ENCODE data around the gene EPHX1.
"Not testable (repeated sequence)": the region's sequence is repeated elsewhere in the genome, so short reads cannot be mapped to it uniquely, and the experiment has no call there.

The EPHX1 gene

DNA sequence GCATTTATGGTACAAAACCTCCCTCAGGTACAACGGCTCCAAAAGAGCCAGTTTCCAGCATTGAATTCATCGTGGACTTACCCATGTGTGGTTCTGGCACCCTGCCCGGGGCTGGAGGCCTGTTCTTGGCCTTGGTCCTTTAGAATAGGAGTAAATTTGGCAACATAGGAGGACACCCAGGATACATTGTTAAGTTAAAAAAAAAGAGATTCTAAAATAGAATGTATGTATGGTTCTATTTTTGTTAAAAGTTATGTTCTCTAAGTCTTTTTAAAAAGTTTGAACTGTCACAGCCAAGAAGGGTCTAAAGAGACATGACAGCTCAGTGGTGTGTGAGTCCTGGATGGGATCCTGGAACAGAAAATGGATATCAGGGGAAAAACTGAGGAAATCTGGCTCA lies 25.9 kb downstream of the EPHX1 start:
- no peaks in the 10 kb centered on the region for H3K4me1 ChIP-seq (ENCODE audit: control insufficient read depth, low read depth, low read length)
- no peak overlapping the region for H3K56ac ChIP-seq (ENCODE audit: low read length)
- H4K5ac ChIP-seq (ENCODE audit: low read length): no peak overlapping the region
- no peak overlapping the region for H3K9ac ChIP-seq (ENCODE audit: low read length)
- H2BK5ac ChIP-seq (ENCODE audit: low read length): no peak overlapping the region
- no peaks in the 10 kb centered on the region for H3K79me2 ChIP-seq (ENCODE audit: control insufficient read depth, insufficient read depth, low read length)
- H3K4ac ChIP-seq (ENCODE audit: low read depth, low read length): no peak overlapping the region
- no peak overlapping the region for H2BK120ac ChIP-seq (ENCODE audit: low read depth, low read length)
- DNase-seq: no peak
- no peak overlapping the region for H3K23ac ChIP-seq (ENCODE audit: low read length)
- H2BK15ac ChIP-seq (replicated peaks; ENCODE audit: low read depth): no peak overlapping the region
- peaks cover 13% of the 10 kb centered on the region for H3K36me3 ChIP-seq (ENCODE audit: control insufficient read depth, insufficient read depth, low read length)
- no peak overlapping the region for H3K4me2 ChIP-seq (ENCODE audit: low read length)
- H3K27me3 ChIP-seq (ENCODE audit: insufficient read depth, low read length, poor library complexity): no peaks in the 10 kb centered on the region
- H3K4me3 ChIP-seq (ENCODE audit: low read length): no peak overlapping the region
- no peak overlapping the region for H3K27ac ChIP-seq (ENCODE audit: low read depth, low read length)
- H4K8ac ChIP-seq (ENCODE audit: low read depth, low read length): no peak overlapping the region
- H3K79me1 ChIP-seq (ENCODE audit: low read length): no peaks in the 10 kb centered on the region
- WGBS (ENCODE audit: extremely low coverage, insufficient coverage, low lambda C conversion rate): no CpG with 5 or more reads among the region's 3 CpGs
- H3K18ac ChIP-seq (ENCODE audit: low read length): no peak overlapping the region
- no peak overlapping the region for H2AK5ac ChIP-seq (ENCODE audit: low read length)

DNA sequence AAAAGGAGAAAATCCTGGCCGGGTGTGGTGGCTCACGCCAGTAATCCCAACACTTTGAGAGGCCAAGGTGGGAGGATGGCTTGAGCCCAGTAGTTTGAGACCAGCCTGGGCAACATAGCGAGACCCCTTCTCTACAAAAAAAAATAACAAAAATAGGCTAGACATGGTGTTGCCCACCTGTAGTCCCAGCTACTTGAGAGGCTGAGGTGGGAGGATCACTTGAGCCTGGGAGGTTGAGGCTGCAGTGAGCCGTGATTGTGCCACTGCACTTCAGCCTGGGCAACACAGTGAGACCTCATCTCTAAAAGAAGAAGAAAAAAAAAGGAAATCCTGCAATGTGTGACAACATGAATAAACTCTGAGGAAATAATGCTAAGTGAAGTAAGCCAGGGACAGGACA lies 26.4 kb downstream of the EPHX1 start:
- H3K4me3 ChIP-seq (ENCODE audit: low read length); H3K18ac ChIP-seq (ENCODE audit: low read length); H4K8ac ChIP-seq (ENCODE audit: low read depth, low read length); DNase-seq; H3K9ac ChIP-seq (ENCODE audit: low read length); H3K4me2 ChIP-seq (ENCODE audit: low read length); H3K79me1 ChIP-seq (ENCODE audit: low read length); H3K4me1 ChIP-seq (ENCODE audit: control insufficient read depth, low read depth, low read length); H2BK15ac ChIP-seq (replicated peaks; ENCODE audit: low read depth); H2AK5ac ChIP-seq (ENCODE audit: low read length); H3K23ac ChIP-seq (ENCODE audit: low read length); H2BK5ac ChIP-seq (ENCODE audit: low read length); H3K27ac ChIP-seq (ENCODE audit: low read depth, low read length); H3K27me3 ChIP-seq (ENCODE audit: insufficient read depth, low read length, poor library complexity); H2BK120ac ChIP-seq (ENCODE audit: low read depth, low read length); H4K5ac ChIP-seq (ENCODE audit: low read length); H3K79me2 ChIP-seq (ENCODE audit: control insufficient read depth, insufficient read depth, low read length); H3K4ac ChIP-seq (ENCODE audit: low read depth, low read length); H3K56ac ChIP-seq (ENCODE audit: low read length): not testable (repeated sequence)
- peaks cover 14% of the 10 kb centered on the region for H3K36me3 ChIP-seq (ENCODE audit: control insufficient read depth, insufficient read depth, low read length)
- no CpG with 5 or more reads among the region's 4 CpGs for WGBS (ENCODE audit: extremely low coverage, insufficient coverage, low lambda C conversion rate)

DNA sequence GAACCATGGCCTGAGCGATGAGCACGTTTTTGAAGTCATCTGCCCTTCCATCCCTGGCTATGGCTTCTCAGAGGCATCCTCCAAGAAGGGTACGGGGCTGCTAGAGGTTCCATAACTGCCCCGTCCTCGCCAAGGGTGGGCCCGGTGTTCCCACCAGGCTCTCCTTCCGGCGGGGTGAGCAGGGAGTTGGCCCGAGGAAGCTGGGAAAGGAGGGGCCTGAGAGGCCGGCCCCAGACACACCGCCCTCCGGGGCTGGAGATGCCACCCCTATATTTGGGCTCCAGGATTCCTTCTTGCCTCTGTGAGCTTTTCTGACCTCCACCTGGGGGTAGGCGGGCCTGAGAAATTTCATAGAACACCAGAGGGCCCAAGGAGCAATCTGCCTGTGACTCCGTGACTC lies 28.9 kb downstream of the EPHX1 start:
- Histone ChIP-seq H3K79me1 (ENCODE audit: low read length) (no peaks in the 10 kb centered on the region), H2AK5ac (ENCODE audit: low read length) (no peak overlapping the region), H3K56ac (ENCODE audit: low read length) (no peak overlapping the region), H3K4me2 (ENCODE audit: low read length) (no peak overlapping the region), H2BK15ac (replicated peaks; ENCODE audit: low read depth) (no peak overlapping the region), H3K4ac (ENCODE audit: low read depth, low read length) (no peak overlapping the region), H3K4me1 (ENCODE audit: control insufficient read depth, low read depth, low read length) (no peaks in the 10 kb centered on the region), H3K27ac (ENCODE audit: low read depth, low read length) (no peak overlapping the region), H3K27me3 (ENCODE audit: insufficient read depth, low read length, poor library complexity) (no peaks in the 10 kb centered on the region), H3K4me3 (ENCODE audit: low read length) (no peak overlapping the region), H2BK120ac (ENCODE audit: low read depth, low read length) (no peak overlapping the region), H4K5ac (ENCODE audit: low read length) (no peak overlapping the region), H4K8ac (ENCODE audit: low read depth, low read length) (no peak overlapping the region), H3K18ac (ENCODE audit: low read length) (no peak overlapping the region), H3K9ac (ENCODE audit: low read length) (no peak overlapping the region), H3K36me3 (ENCODE audit: control insufficient read depth, insufficient read depth, low read length) (peaks cover 10% of the 10 kb centered on the region), H2BK5ac (ENCODE audit: low read length) (no peak overlapping the region), H3K23ac (ENCODE audit: low read length) (no peak overlapping the region), H3K79me2 (ENCODE audit: control insufficient read depth, insufficient read depth, low read length) (no peaks in the 10 kb centered on the region)
- no CpG with 5 or more reads among the region's 14 CpGs for WGBS (ENCODE audit: extremely low coverage, insufficient coverage, low lambda C conversion rate)
- no peak for DNase-seq

DNA sequence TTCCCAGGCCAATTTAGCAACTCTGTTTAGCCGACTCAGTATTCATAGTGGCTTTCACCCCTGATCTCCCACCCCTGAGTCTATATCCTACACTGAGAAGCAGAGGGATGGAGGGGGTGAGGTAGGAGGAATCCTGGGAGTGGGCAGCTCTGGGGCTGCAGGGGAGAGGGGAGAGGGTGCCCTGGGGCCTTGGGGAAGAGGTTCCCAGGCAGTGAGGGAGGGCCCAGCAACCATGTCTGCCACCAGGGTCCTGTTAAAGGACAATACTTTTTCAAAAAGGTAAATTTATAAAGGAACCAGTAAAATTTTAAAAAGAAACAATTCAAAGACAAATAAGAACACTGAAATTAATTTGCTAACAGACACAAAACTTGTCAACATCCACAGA lies 30.3 kb downstream of the EPHX1 start:
- Histone ChIP-seq H3K27ac (ENCODE audit: low read depth, low read length) (no peak overlapping the region), H3K27me3 (ENCODE audit: insufficient read depth, low read length, poor library complexity) (no peaks in the 10 kb centered on the region), H4K8ac (ENCODE audit: low read depth, low read length) (no peak overlapping the region), H3K4me1 (ENCODE audit: control insufficient read depth, low read depth, low read length) (no peaks in the 10 kb centered on the region), H3K4ac (ENCODE audit: low read depth, low read length) (no peak overlapping the region), H3K18ac (ENCODE audit: low read length) (no peak overlapping the region), H2AK5ac (ENCODE audit: low read length) (no peak overlapping the region), H2BK5ac (ENCODE audit: low read length) (no peak overlapping the region), H3K9ac (ENCODE audit: low read length) (no peak overlapping the region), H3K79me2 (ENCODE audit: control insufficient read depth, insufficient read depth, low read length) (no peaks in the 10 kb centered on the region), H3K56ac (ENCODE audit: low read length) (no peak overlapping the region), H2BK120ac (ENCODE audit: low read depth, low read length) (no peak overlapping the region), H3K79me1 (ENCODE audit: low read length) (no peaks in the 10 kb centered on the region), H3K4me3 (ENCODE audit: low read length) (no peak overlapping the region), H4K5ac (ENCODE audit: low read length) (no peak overlapping the region), H3K36me3 (ENCODE audit: control insufficient read depth, insufficient read depth, low read length) (peaks cover 12% of the 10 kb centered on the region), H3K23ac (ENCODE audit: low read length) (no peak overlapping the region), H3K4me2 (ENCODE audit: low read length) (no peak overlapping the region), H2BK15ac (replicated peaks; ENCODE audit: low read depth) (no peak overlapping the region)
- no peak for DNase-seq
- WGBS (ENCODE audit: extremely low coverage, insufficient coverage, low lambda C conversion rate): no CpG with 5 or more reads among the region's 1 CpG

DNA sequence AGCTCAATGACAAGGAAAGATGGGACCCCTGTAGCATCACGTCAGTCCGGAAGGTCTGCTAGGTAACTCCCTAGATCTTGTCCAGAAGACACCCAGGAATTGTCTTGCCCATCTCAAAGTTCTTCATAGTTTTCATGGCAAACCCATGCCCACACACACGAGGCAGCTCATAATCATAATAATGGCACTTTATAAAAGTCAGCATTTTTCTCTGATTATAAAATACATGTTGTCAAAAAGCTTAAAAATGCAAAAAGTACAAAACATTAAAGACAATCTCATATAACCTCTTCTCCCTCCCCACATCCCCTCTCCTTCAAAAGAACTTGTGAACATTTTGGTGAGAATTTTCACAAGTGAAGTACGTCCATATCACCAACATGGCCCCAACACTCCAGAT lies 30.8 kb downstream of the EPHX1 start:
- Histone ChIP-seq H3K23ac (ENCODE audit: low read length) (no peak overlapping the region), H3K4me3 (ENCODE audit: low read length) (no peak overlapping the region), H3K36me3 (ENCODE audit: control insufficient read depth, insufficient read depth, low read length) (peaks cover 12% of the 10 kb centered on the region), H2BK5ac (ENCODE audit: low read length) (no peak overlapping the region), H2BK120ac (ENCODE audit: low read depth, low read length) (no peak overlapping the region), H3K27ac (ENCODE audit: low read depth, low read length) (no peak overlapping the region), H3K4ac (ENCODE audit: low read depth, low read length) (no peak overlapping the region), H3K27me3 (ENCODE audit: insufficient read depth, low read length, poor library complexity) (no peaks in the 10 kb centered on the region), H3K79me1 (ENCODE audit: low read length) (no peaks in the 10 kb centered on the region), H3K9ac (ENCODE audit: low read length) (no peak overlapping the region), H4K8ac (ENCODE audit: low read depth, low read length) (no peak overlapping the region), H3K4me1 (ENCODE audit: control insufficient read depth, low read depth, low read length) (no peaks in the 10 kb centered on the region), H3K18ac (ENCODE audit: low read length) (no peak overlapping the region), H3K79me2 (ENCODE audit: control insufficient read depth, insufficient read depth, low read length) (no peaks in the 10 kb centered on the region), H3K56ac (ENCODE audit: low read length) (no peak overlapping the region), H4K5ac (ENCODE audit: low read length) (no peak overlapping the region), H2BK15ac (replicated peaks; ENCODE audit: low read depth) (no peak overlapping the region), H2AK5ac (ENCODE audit: low read length) (no peak overlapping the region), H3K4me2 (ENCODE audit: low read length) (no peak overlapping the region)
- no peak for DNase-seq
- no CpG with 5 or more reads among the region's 4 CpGs for WGBS (ENCODE audit: extremely low coverage, insufficient coverage, low lambda C conversion rate)

DNA sequence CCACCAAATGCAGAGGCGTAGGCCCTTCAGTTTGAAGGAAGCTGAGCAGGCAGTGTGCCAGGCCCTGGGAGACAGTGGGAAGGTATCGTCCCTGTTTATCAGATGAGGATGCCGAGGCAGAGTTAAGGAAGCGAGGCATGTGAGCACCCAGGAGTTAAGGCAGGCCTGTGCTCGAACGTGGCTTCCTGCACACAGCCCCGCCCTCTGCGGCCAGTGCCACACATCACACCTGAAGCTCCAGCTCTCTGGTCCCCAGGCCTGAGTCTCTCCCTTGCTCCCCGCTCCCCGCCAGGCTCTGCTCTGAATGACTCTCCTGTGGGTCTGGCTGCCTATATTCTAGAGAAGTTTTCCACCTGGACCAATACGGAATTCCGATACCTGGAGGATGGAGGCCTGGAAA lies 32.1 kb downstream of the EPHX1 start:
- Histone ChIP-seq H4K5ac (ENCODE audit: low read length) (no peak overlapping the region), H3K4me2 (ENCODE audit: low read length) (no peak overlapping the region), H3K18ac (ENCODE audit: low read length) (no peak overlapping the region), H3K4me1 (ENCODE audit: control insufficient read depth, low read depth, low read length) (no peaks in the 10 kb centered on the region), H2BK15ac (replicated peaks; ENCODE audit: low read depth) (no peak overlapping the region), H3K27ac (ENCODE audit: low read depth, low read length) (no peak overlapping the region), H3K36me3 (ENCODE audit: control insufficient read depth, insufficient read depth, low read length) (peaks cover 19% of the 10 kb centered on the region), H4K8ac (ENCODE audit: low read depth, low read length) (no peak overlapping the region), H3K79me1 (ENCODE audit: low read length) (no peaks in the 10 kb centered on the region), H3K27me3 (ENCODE audit: insufficient read depth, low read length, poor library complexity) (no peaks in the 10 kb centered on the region), H3K56ac (ENCODE audit: low read length) (no peak overlapping the region), H3K4me3 (ENCODE audit: low read length) (no peak overlapping the region), H3K4ac (ENCODE audit: low read depth, low read length) (no peak overlapping the region), H2BK5ac (ENCODE audit: low read length) (no peak overlapping the region), H2AK5ac (ENCODE audit: low read length) (no peak overlapping the region), H3K79me2 (ENCODE audit: control insufficient read depth, insufficient read depth, low read length) (no peaks in the 10 kb centered on the region), H2BK120ac (ENCODE audit: low read depth, low read length) (no peak overlapping the region), H3K9ac (ENCODE audit: low read length) (no peak overlapping the region), H3K23ac (ENCODE audit: low read length) (no peak overlapping the region)
- no CpG with 5 or more reads among the region's 12 CpGs for WGBS (ENCODE audit: extremely low coverage, insufficient coverage, low lambda C conversion rate)
- no peak for DNase-seq

Data from mesendoderm (in vitro differentiated cells).